ENCODE data around the gene RDX. TPM values are rescaled to one million over a fixed set of nuclear protein-coding genes. Genes with fewer than 3 reads are reported as not detected.
"Not testable (repeated sequence)": the region's sequence is repeated elsewhere in the genome, so short reads cannot be mapped to it uniquely, and the experiment has no call there.

Gene RDX
- polyA plus RNA-seq, 1 experiment, result 23.4 TPM

DNA sequence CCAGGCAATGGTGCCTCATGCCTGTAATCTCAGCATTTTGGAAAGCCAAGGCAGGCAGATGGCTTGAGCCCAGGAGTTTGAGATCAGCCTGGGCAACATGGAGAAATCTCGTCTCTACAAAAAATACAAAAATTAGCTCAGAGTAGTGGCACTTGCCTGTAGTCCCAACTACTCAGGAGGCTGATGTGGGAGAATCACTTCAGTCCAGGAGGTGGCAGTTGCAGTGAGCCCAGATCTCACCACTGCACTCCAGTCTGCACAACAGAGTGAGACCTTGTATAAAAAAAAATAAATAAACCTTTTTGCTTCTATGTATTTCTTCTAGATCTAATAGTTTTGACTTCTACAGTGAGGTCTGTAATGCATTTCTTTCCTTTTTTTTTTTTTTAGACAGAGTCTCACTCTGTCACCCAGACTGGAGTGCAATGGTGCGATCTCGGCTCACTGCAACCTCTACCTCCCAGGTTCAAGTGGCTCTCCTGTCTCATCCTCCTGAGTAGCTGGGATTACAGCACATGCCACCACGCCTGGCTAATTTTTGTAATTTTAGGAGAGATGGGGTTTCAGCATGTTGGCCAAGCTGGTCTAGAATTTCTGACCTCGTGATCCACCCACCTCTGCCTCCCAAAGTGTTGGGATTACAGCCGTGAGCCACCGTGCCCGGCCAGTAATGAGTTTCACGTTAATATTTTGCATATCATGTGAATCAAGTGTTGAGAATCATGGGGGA, 18.1 kb upstream of the RDX start:
- ChIA-PET POLR2A (no interaction called here), CTCF (no interaction called here)
- Histone ChIP-seq H3K36me3 (ENCODE audit: control insufficient read depth, insufficient read depth, low read length) (no peaks in the 10 kb centered on the region), H3K27me3 (ENCODE audit: control insufficient read depth, insufficient read depth, low read length) (no peaks in the 10 kb centered on the region; the same call in 1 of the 2 replicates), H3K4me3 (ENCODE audit: low read depth, low read length) (no peak overlapping the region)
- DNase-seq (ENCODE audit: low read depth), result no peak
- TF ChIP-seq, protein P1, sequence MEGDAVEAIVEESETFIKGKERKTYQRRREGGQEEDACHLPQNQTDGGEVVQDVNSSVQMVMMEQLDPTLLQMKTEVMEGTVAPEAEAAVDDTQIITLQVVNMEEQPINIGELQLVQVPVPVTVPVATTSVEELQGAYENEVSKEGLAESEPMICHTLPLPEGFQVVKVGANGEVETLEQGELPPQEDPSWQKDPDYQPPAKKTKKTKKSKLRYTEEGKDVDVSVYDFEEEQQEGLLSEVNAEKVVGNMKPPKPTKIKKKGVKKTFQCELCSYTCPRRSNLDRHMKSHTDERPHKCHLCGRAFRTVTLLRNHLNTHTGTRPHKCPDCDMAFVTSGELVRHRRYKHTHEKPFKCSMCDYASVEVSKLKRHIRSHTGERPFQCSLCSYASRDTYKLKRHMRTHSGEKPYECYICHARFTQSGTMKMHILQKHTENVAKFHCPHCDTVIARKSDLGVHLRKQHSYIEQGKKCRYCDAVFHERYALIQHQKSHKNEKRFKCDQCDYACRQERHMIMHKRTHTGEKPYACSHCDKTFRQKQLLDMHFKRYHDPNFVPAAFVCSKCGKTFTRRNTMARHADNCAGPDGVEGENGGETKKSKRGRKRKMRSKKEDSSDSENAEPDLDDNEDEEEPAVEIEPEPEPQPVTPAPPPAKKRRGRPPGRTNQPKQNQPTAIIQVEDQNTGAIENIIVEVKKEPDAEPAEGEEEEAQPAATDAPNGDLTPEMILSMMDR (IDR thresholded peaks at IDR 0.05; ENCODE audit: insufficient read depth, low read depth, low read length), result no peak

DNA sequence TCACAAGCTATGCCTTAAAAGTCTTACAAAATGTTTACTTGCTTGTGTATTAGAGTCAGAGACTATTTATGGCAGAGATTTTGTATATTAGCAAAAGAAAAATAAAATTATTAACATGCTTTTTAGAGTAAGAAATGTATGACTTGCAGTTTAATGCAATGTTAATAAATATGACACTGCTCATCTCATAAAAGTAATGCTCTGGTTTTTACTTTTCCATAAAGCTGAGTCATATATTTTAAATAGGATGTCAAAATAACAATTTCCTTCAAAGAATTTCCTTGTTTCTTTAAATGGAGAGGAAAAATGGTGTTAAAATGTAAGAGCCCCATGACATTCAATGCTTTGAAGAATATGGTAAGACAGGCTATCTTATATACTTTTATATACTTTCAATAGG, 16.3 kb upstream of the RDX start:
- ChIA-PET CTCF (no interaction called here), POLR2A (no interaction called here)
- H3K36me3 ChIP-seq (ENCODE audit: control insufficient read depth, insufficient read depth, low read length), result no peaks in the 10 kb centered on the region
- H3K4me3 ChIP-seq (ENCODE audit: low read depth, low read length), result no peak overlapping the region
- no peak for DNase-seq (ENCODE audit: low read depth)
- TF ChIP-seq, protein P1 (IDR thresholded peaks at IDR 0.05; ENCODE audit: insufficient read depth, low read depth, low read length), result no peak
- no peaks in the 10 kb centered on the region for H3K27me3 ChIP-seq (ENCODE audit: control insufficient read depth, insufficient read depth, low read length)

DNA sequence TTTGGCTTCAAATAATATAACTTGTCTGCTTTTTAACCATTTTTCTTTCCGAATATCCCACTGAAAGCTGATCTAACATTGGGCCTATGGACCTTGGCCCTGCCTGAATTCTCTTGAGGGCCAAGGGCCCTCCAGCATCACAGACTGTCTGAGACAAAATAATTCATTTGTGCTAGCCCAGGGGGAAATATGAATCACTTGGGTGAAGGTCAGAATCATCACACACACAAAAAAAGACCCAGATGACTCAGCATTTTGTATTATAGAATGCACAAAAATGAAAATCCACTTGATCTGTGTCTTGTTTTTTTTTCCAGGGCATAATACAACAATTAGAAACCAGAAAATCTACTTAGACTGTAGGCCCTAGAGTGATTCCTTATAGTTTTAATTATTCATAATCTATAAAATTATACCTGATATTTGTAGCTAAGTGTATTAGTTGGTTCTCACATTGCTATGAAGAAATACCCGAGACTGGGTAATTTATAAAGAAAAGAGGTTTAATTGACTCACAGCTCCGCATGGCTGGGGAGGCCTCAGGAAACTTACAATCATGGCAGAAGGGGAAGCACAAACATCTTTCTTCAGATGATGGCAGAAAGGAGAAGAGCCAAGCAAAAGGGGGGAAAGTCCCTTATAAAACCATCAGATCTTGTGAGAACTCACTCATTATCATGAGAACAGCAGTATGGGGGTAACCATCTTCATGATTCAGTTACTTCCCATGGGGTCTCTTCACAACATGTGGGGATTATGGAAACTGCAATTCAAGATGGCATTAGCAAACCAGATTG, 15.6 kb upstream of the RDX start:
- Histone ChIP-seq H3K36me3 (ENCODE audit: control insufficient read depth, insufficient read depth, low read length) (no peaks in the 10 kb centered on the region), H3K4me3 (ENCODE audit: low read depth, low read length) (no peak overlapping the region), H3K27me3 (ENCODE audit: control insufficient read depth, insufficient read depth, low read length) (no peaks in the 10 kb centered on the region)
- TF ChIP-seq, protein P1 (IDR thresholded peaks at IDR 0.05; ENCODE audit: insufficient read depth, low read depth, low read length), result no peak
- DNase-seq (ENCODE audit: low read depth), result no peak
- ChIA-PET CTCF (interaction anchor here (1.2 kb wide), 1 partner anchor 15 kb away, joined by 3 read pairs; no protein-coding TSS in a partner anchor), POLR2A (no interaction called here)

DNA sequence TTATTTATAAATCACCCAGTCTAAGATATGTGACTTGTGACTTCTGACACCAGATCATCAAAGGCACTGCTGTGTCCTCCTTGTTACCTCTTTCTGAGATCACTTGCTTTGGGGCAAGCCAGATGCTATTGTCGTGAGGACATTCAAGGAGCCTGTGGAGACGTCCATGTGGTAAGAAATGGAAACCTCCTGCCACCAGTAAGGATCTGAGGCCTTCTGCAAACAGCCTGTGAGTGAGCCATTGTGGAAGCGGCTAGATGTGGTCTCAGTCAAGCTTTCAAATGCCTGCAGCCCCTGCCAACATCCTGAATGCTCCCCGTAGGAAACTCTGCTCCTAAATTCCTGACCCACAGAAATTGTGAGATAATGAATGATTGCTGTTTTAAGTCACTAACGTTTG, 11.7 kb upstream of the RDX start:
- TF ChIP-seq, protein P1 (IDR thresholded peaks at IDR 0.05; ENCODE audit: insufficient read depth, low read depth, low read length), result no peak
- Histone ChIP-seq H3K36me3 (ENCODE audit: control insufficient read depth, insufficient read depth, low read length) (no peaks in the 10 kb centered on the region), H3K27me3 (ENCODE audit: control insufficient read depth, insufficient read depth, low read length) (no peaks in the 10 kb centered on the region), H3K4me3 (ENCODE audit: low read depth, low read length) (no peak overlapping the region)
- POLR2A ChIA-PET, result no interaction called here
- CTCF ChIA-PET, result no interaction called here
- no peak for DNase-seq (ENCODE audit: low read depth)

DNA sequence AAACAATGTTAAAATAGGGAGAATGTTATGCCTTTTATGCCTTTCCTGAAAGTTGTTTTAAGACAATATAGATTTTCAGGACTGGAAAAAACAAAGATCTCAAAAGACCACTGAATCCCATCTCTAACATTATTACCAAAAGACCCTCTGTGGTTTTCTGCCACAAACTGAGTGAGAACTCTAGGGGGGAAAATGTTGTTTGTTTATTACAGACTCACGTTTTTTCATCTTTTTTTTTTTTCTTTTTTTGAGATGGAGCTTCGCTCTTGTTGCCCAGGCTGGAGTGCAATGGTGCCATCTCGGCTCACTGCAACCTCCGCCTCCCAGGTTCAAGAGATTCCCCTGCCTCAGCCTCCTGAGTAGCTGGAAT, 9.6 kb upstream of the RDX start:
- H3K36me3 ChIP-seq (ENCODE audit: control insufficient read depth, insufficient read depth, low read length); H3K27me3 ChIP-seq (ENCODE audit: control insufficient read depth, insufficient read depth, low read length); H3K4me3 ChIP-seq (ENCODE audit: low read depth, low read length); POLR2A ChIA-PET; DNase-seq (ENCODE audit: low read depth): not testable (repeated sequence)
- CTCF ChIA-PET, result interaction anchor here (0.7 to 1.1 kb wide), 2 partner anchors 10 to 63 kb away, joined by 3 to 4 read pairs; no protein-coding TSS in a partner anchor
